ENCODE data around the gene DAP3. TPM values are rescaled to one million over a fixed set of nuclear protein-coding genes. Genes with fewer than 3 reads are reported as not detected.

The DAP3 gene
- polyA plus RNA-seq, 1 donor = 147 TPM

- no peak for DNase-seq (ENCODE audit: low read depth)
Observed at GRCh38 chr1:155776414-155776813, 87.5 kb downstream of the DAP3 start.

DNA sequence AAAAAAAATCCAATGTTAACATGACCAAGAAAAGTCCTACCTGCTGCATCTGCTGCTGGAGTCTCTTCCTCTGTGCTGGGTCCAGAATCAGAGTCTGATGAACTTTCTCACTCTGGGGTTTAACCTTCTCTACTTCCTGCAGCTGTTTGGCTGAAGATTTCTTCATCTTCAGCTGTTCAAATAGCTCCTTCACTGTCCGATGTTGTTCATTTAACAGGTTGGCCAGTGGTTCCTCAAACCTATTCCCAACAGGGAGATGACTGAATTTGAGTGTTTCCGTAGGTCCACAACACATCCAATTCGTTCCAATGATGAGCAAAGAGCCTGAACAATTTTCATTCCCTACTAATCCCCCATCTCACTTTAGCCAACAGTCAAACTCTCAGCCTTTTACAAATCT is 88.7 kb downstream of the DAP3 start:
- DNase-seq (ENCODE audit: low read depth) = peak; percentile 77

Other genes with a start within 250 kb of the DAP3 start
- gene ASH1L, start 126.3 kb upstream of the DAP3 start, polyA plus RNA-seq (ENCODE audit: insufficient read length) = 27.0 TPM
- gene MSTO1, start 78.9 kb upstream of the DAP3 start, polyA plus RNA-seq (ENCODE audit: insufficient read length) = 31.8 TPM
- gene YY1AP1, start 317 bp upstream of the DAP3 start, polyA plus RNA-seq (ENCODE audit: insufficient read length) = 51.6 TPM
- 31.4 TPM for gene GON4L, start 168.1 kb downstream of the DAP3 start, polyA plus RNA-seq (ENCODE audit: insufficient read length)
- gene SYT11, start 170.5 kb downstream of the DAP3 start, polyA plus RNA-seq (ENCODE audit: insufficient read length) = 14.1 TPM
- 25.9 TPM for gene RIT1, start 222.3 kb downstream of the DAP3 start, polyA plus RNA-seq (ENCODE audit: insufficient read length)
- gene KHDC4, start 245.3 kb downstream of the DAP3 start, polyA plus RNA-seq (ENCODE audit: insufficient read length) = 38.0 TPM

All from forelimb muscle (tissue), 1 donor.